PFSK-1 (cell line): ENCODE measurements around the gene CCR3.

Experiments used
- FOXP2 ChIP-seq: optimal IDR thresholded peaks from 2 replicates; pipeline ENCODE3; 2011; ENCODE audit warnings: borderline replicate concordance, control low read depth, inconsistent platforms; ENCODE audit not compliant: insufficient read depth; ENCODE audit errors: extremely low read length, extremely low read depth
- POLR2AphosphoS5 ChIP-seq: IDR thresholded peaks from 2 replicates; pipeline ENCODE4 v1.6.1; 2012; ENCODE audit warnings: low read depth, mild to moderate bottlenecking, control low read depth, low read length, moderate library complexity
- SIN3A ChIP-seq: IDR thresholded peaks from 2 replicates; pipeline ENCODE4 v1.6.1; 2012; ENCODE audit warnings: mild to moderate bottlenecking, low read length, moderate library complexity, borderline replicate concordance; ENCODE audit not compliant: insufficient read depth
- TAF1 ChIP-seq: IDR thresholded peaks from 2 replicates; pipeline ENCODE4 v1.6.1; 2012; ENCODE audit warnings: low read length, control low read depth, borderline replicate concordance; ENCODE audit not compliant: insufficient read depth
- TF ChIP-seq, protein P1 (sequence below), 2 experiments: IDR thresholded peaks; 2 replicates each; pipeline versions ENCODE4 v1.6.1 to v1.8.0; 2011 to 2012; ENCODE audit warnings: low read depth in 2 of 2, low read length in 2 of 2, control low read depth in 1 of 2, inconsistent platforms in 1 of 2, mild to moderate bottlenecking in 1 of 2, moderate library complexity in 1 of 2; ENCODE audit not compliant: insufficient read depth in 1 of 2

DNA sequence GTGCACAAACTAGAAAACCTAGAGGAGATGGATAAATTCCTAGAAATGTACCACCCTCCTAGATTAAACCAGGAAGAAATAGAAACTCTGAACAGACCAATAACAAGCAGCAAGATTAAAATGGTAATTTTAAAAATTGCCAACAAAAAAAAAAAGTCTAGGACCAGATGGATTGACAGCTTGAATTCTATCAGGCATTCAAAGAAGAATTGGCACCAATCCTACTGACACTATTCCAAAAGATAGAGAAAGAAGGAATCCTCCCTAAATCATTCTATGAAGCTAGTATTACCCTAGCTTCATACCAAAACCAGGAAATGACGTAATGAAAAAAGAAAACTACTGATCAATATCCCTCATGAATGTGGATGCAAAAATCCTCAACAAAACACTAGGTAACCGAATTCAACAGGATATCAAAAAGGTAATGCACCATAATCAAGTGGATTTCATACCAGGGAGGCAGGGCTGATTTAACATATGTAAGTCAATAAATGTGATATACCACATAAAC lies 24.0 kb upstream of the CCR3 start:
- TF ChIP-seq SIN3A (no peak), POLR2AphosphoS5 (no peak), TAF1 (no peak), FOXP2 (no peak)
- TF ChIP-seq, protein P1, sequence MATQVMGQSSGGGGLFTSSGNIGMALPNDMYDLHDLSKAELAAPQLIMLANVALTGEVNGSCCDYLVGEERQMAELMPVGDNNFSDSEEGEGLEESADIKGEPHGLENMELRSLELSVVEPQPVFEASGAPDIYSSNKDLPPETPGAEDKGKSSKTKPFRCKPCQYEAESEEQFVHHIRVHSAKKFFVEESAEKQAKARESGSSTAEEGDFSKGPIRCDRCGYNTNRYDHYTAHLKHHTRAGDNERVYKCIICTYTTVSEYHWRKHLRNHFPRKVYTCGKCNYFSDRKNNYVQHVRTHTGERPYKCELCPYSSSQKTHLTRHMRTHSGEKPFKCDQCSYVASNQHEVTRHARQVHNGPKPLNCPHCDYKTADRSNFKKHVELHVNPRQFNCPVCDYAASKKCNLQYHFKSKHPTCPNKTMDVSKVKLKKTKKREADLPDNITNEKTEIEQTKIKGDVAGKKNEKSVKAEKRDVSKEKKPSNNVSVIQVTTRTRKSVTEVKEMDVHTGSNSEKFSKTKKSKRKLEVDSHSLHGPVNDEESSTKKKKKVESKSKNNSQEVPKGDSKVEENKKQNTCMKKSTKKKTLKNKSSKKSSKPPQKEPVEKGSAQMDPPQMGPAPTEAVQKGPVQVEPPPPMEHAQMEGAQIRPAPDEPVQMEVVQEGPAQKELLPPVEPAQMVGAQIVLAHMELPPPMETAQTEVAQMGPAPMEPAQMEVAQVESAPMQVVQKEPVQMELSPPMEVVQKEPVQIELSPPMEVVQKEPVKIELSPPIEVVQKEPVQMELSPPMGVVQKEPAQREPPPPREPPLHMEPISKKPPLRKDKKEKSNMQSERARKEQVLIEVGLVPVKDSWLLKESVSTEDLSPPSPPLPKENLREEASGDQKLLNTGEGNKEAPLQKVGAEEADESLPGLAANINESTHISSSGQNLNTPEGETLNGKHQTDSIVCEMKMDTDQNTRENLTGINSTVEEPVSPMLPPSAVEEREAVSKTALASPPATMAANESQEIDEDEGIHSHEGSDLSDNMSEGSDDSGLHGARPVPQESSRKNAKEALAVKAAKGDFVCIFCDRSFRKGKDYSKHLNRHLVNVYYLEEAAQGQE (IDR thresholded peaks at IDR 0.05; ENCODE audit: insufficient read depth in 1 of 2, low read depth in 2 of 2, low read length in 2 of 2), result no peak
